A673 (cell line): Measurements from ENCODE around the gene FBXO31.

ENCODE experiments used
- EZH2 ChIP-seq: fragments of 200-600 bp; sonication (generic); IDR thresholded peaks from 2 replicates; pipeline ENCODE4 v1.6.1; 2017; ENCODE audit warnings: borderline replicate concordance, low read depth, mild to moderate bottlenecking, mixed read lengths, antibody characterized with exemption, low read length; ENCODE audit not compliant: poor library complexity, severe bottlenecking
- TF ChIP-seq, protein P1 (sequence below): fragments of 300-800, 200-600 bp; sonication (generic); conservative IDR thresholded peaks from 2 replicates; pipeline ENCODE4 v1.5.1; 2017; ENCODE audit warnings: low read depth, mild to moderate bottlenecking, antibody characterized with exemption, low read length, moderate library complexity, mixed read lengths

DNA sequence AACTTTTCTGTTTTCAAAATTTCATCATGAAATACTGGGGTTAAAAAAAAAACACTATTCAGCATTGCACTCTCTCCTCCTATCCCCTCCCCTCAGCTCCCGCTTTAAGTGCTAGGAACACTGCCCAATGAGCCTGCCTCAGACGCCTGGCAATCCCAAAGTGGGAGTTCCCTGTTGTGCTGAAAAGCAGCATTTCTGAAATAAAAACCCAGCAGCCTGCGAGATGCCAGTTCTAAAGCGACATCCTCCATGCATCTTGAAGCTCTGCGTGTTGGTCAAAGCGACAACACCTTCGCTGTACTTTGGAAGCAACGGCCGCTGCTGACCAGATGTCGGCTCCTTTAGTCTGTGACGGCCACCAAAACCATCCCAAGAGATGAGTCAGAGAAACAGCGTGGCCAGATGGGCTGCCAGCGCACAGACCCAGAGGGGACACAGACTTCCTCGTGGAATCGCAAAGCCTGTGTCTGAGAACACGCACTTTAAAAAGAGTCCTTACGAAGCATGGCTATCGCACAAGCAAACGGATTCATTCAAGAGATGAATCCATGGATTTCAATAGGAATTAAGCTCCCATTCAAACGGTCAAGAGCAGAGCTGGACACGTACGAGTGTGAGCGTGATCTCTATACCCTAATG lies 32.8 kb downstream of the FBXO31 start:
- TF ChIP-seq, protein P1, sequence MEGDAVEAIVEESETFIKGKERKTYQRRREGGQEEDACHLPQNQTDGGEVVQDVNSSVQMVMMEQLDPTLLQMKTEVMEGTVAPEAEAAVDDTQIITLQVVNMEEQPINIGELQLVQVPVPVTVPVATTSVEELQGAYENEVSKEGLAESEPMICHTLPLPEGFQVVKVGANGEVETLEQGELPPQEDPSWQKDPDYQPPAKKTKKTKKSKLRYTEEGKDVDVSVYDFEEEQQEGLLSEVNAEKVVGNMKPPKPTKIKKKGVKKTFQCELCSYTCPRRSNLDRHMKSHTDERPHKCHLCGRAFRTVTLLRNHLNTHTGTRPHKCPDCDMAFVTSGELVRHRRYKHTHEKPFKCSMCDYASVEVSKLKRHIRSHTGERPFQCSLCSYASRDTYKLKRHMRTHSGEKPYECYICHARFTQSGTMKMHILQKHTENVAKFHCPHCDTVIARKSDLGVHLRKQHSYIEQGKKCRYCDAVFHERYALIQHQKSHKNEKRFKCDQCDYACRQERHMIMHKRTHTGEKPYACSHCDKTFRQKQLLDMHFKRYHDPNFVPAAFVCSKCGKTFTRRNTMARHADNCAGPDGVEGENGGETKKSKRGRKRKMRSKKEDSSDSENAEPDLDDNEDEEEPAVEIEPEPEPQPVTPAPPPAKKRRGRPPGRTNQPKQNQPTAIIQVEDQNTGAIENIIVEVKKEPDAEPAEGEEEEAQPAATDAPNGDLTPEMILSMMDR = no peak
- TF ChIP-seq EZH2 = no peak
